Small intestine (tissue), 7 donors: ENCODE measurements around the gene CRABP2. TPM values are rescaled to one million over a fixed set of nuclear protein-coding genes. Genes with fewer than 3 reads are reported as not detected.

Source experiments
- DNase-seq, 2 donors: peaks; one replicate each; pipeline versions ENCODE4 v3.0.0 to v3.0.0-alpha.2; 2013
- FAIRE-seq: peaks from 2 replicates; lab custom pipeline; 2012; peaks lifted over from hg19 to GRCh38; lab: Jason Lieb, UNC
- H3K27ac ChIP-seq, 3 donors: one replicate each; pipeline ENCODE4 v1.5.1; 2013; ENCODE audit warnings: low read length in 2 of 3, mild to moderate bottlenecking in 2 of 3, control low read depth in 1 of 3, inconsistent platforms in 1 of 3, low read depth in 1 of 3, moderate library complexity in 1 of 3
- H3K27me3 ChIP-seq, 3 donors: one replicate each; pipeline ENCODE4 v1.6.1; 2013; ENCODE audit warnings: low read length in 3 of 3, inconsistent platforms in 1 of 3; ENCODE audit not compliant: control insufficient read depth in 3 of 3, insufficient read depth in 3 of 3
- H3K36me3 ChIP-seq, 3 donors: one replicate each; pipeline ENCODE4 v1.6.1; 2013; ENCODE audit warnings: low read length in 3 of 3, inconsistent platforms in 1 of 3, low read depth in 1 of 3, mild to moderate bottlenecking in 1 of 3, moderate library complexity in 1 of 3; ENCODE audit not compliant: control insufficient read depth in 3 of 3, insufficient read depth in 2 of 3
- H3K4me1 ChIP-seq, 3 donors: one replicate each; pipeline ENCODE4 v1.6.1; 2013; ENCODE audit warnings: low read length in 2 of 3, inconsistent platforms in 1 of 3, low read depth in 1 of 3, mild to moderate bottlenecking in 1 of 3, moderate library complexity in 1 of 3; ENCODE audit not compliant: control insufficient read depth in 3 of 3, insufficient read depth in 2 of 3
- H3K4me3 ChIP-seq, 3 donors: one replicate each; pipeline ENCODE4 v1.5.1; 2013; ENCODE audit warnings: low read length in 3 of 3, control low read depth in 1 of 3, inconsistent platforms in 1 of 3, low read depth in 1 of 3, mild to moderate bottlenecking in 1 of 3, moderate library complexity in 1 of 3
- H3K9me3 ChIP-seq, 2 donors: one replicate each; pipeline ENCODE4 v1.6.1; 2013; ENCODE audit warnings: low read depth in 1 of 2, low read length in 1 of 2; ENCODE audit not compliant: control insufficient read depth in 2 of 2, insufficient read depth in 1 of 2
- WGBS, 3 donors: extraction: QIAGEN DNeasy Blood & Tissue Kit; methylation state at CpG; one replicate each; pipeline ENCODE4 v1.1.7; 2013; 5-methylcytosine and 5-hydroxymethylcytosine counted together
- polyA plus RNA-seq, 4 donors: library from polyadenylated mRNA; stranded (reverse) in 3 of 4; unstranded in 1 of 4; fragments of 200-250 nt in 3 of 4; fragments of 120-200 nt in 1 of 4; gene quantifications; one replicate each; pipeline versions ENCODE4 v1.2.1 to v1.2.3, GENCODE V29; 2013
- donor health status: healthy with polysubstance abuse.
- donor health status: control.
- donor health status: control.
- donor health status: Bipolar disorder and iron deficiency.
- donor health status: healthy.

Gene CRABP2
- polyA plus RNA-seq, 4 donors, result 0.81 to 3.1 (median 1.4) TPM

DNA sequence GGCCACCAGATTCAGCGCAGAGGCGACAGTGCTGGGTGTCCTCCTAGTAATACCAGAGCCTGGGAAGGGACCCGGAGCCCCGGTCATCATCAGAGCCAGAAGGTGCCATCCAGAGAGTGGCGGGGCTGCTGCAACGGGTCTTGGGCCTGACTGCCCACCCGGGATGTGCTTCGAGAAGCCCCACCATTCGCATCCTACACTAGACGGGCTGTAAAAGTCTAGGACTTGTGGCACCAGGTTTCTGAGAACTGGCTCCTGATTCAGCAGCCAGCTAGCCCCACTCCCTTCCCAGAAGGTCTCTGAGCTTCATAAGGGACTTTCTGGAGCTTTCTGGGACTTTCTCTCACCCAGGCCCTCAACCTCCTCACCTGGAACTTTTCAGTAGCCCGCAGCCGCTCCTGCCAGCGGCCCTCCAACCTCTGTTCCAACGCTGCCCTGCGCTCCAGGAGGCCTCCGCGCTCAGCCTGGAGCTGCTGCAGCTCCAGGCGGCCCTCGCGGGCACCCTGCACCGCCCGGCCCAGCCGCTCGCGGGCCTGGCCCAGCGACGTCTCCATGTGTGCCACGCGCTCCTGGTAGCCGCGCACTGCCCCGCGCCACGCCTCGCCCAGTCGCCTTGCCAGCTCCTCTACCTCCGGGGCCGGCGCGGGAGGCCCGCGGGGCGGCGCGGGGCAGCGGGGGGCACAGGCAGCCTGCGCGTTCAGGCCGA is 29.1 kb downstream of the CRABP2 start:
- Histone ChIP-seq H3K36me3 (peaks cover 0 to 19% (median 0%) of the 10 kb centered on the region in 3 donors), H3K27ac (peak overlapping the region in 2 of 3 donors; percentile 19 to 62), H3K4me1 (peaks cover 0 to 31% (median 4%) of the 10 kb centered on the region in 3 donors), H3K4me3 (peak overlapping the region in 2 of 3 donors; percentile 21 to 53), H3K9me3 (no peaks in the 10 kb centered on the region), H3K27me3 (peaks cover 7 to 42% (median 8%) of the 10 kb centered on the region in 3 donors)
- no peak for DNase-seq
- WGBS, 3 donors, result 16 to 25% (median 21%) methylated on average over 48 to 49 of the region's 49 CpGs
- no peak for FAIRE-seq

DNA sequence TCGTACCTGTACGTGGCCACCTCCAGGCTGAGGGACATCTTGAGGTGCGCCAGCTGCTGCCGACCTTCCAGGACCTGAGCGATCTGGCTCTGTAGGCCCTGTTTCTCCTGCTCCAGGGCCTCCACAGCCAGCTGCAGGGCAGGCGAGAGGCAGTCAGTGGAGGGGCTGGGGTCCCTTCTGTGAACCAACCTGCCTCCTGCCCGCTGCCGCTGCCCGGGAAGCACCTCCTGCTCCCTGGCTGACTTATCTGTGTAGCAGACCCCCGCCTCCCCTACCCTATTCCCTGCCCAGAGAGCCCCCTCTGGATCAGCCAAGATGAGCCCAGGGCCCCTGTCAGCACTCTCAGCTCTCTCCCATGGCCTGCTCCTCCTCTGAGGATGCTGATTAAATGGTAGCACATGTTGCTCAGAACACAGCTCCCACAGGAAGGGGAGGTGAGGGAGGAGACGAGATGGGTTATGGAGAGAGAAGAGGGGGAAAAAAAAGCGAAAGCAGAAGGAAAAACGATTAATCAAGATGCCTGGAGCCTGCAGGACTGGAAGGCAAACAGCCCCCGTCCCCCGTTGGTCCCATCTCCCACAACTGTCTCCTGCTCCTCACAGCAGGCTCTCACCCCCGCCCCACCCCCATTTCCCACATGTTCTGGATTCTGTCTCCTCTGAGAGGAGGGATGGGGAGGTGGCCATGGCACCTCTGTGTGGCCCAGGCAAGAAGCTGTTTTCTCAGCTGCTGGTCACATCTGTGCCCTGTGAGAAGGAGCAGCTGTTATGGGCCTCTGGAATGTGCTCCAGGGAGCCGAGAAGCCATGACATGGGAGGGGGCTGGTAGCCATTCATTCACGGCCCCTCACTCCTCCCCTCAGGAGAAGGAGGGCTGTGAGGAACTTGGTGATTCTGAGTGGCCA is 29.9 kb downstream of the CRABP2 start:
- DNase-seq (peak in 1 of 2 donors; percentile 21), FAIRE-seq (no peak)
- Histone ChIP-seq H3K4me3 (peak overlapping the region in 1 of 3 donors; percentile 28), H3K27ac (peak overlapping the region in 2 of 3 donors; percentile 17 to 19), H3K4me1 (peaks cover 0 to 31% (median 4%) of the 10 kb centered on the region in 3 donors), H3K9me3 (no peaks in the 10 kb centered on the region), H3K36me3 (peaks cover 0 to 19% (median 0%) of the 10 kb centered on the region in 3 donors), H3K27me3 (peaks cover 7 to 42% (median 8%) of the 10 kb centered on the region in 3 donors)
- WGBS, 3 donors, result 59 to 74% (median 61%) methylated on average over 13 to 18 of the region's 18 CpGs

DNA sequence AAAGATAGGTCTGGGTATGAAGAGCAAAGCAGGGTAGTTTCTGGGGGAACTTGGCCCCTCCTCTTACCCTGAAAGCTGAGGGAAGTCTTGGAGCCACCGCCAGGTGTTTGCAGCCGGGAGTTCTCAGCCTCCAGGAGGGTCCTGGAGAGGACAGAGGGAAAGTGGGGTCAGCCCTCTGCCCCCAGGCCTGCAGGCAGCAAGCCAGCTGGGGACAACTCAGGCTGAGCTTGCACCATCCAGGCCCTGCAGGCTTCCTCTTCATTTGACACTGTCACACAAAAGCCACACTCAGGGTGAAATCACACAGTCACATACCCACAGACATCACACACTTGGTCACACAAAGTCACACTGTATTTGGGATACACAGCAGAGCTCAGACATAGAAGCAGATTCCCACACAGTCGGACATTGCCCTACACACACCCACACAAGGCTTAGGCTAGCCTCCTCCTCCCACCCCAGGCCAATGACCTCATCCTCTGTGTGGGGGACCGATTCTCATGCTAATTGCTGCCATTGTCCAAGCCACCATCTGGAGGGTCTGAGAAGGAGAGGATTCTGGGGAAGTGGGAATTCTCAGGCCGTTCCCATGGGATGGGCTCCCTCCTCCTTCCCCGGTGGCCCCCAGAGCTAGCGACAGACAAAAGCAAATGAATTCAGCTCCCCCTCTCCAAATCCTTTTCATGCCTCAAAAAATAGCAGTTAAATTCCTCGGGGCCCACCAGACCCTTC is 31.8 kb downstream of the CRABP2 start:
- FAIRE-seq (no peak), DNase-seq (peak in 1 of 2 donors; percentile 65)
- Histone ChIP-seq H3K36me3 (peaks cover 0 to 19% (median 0%) of the 10 kb centered on the region in 3 donors), H3K4me3 (no peak overlapping the region), H3K4me1 (peaks cover 0 to 34% (median 4%) of the 10 kb centered on the region in 3 donors), H3K9me3 (no peaks in the 10 kb centered on the region), H3K27ac (peak overlapping the region in 2 of 3 donors; percentile 13), H3K27me3 (peaks cover 7 to 33% (median 8%) of the 10 kb centered on the region in 3 donors)
- 46 to 66% (median 64%) methylated on average over 8 of the region's 8 CpGs for WGBS, 3 donors

DNA sequence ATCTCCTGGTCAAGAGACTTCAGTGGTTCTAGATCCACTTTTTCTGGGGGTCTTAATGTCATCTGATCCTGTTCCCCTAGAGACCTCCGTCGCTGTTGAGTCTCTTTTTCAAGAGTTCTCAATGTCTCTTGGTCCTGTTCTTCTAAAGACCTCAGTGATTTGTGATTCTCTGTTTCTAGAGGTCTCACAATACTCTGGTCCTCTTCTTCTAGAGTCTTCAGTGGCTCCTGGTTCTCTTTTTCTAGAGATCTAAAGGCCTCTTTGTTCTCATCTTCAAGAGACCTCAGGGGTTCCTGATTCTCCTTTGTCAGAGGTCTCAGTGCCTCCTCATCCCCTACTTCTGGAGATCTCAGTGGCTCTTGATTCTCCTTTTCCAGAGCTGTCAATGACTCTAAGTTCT is 33.6 kb downstream of the CRABP2 start:
- Histone ChIP-seq H3K36me3 (peaks cover 0 to 19% (median 0%) of the 10 kb centered on the region in 3 donors), H3K27ac (no peak overlapping the region), H3K4me3 (no peak overlapping the region), H3K4me1 (peaks cover 0 to 36% (median 6%) of the 10 kb centered on the region in 3 donors), H3K9me3 (no peaks in the 10 kb centered on the region), H3K27me3 (peaks cover 2 to 16% (median 4%) of the 10 kb centered on the region in 3 donors)
- WGBS, 3 donors, result 90 to 94% (median 93%) methylated on average over 2 of the region's 2 CpGs
- DNase-seq, result no peak
- FAIRE-seq, result no peak

DNA sequence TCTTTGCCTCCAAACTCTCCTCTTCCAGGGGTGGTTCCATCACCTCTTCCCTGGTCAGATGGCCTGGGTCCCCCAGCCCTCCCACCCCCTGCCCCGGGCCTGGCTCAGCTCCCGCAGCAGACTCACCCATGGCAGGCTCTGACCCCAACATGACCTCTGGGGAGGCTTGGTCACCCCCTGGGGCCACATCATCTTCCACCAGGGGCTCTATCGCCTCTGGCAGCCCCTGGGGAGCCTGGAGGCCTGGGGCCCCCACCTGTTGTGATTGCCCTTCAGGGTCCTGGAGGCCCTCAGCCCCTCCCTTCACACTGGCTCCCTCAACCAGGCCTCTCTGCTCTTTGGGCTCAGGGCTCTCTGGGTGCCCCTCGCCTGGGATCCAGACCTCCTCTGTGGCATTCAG is 34.6 kb downstream of the CRABP2 start:
- 63 to 80% (median 65%) methylated on average over 4 of the region's 4 CpGs for WGBS, 3 donors
- peaks cover 0 to 40% (median 6%) of the 10 kb centered on the region in 3 donors for H3K4me1 ChIP-seq
- peaks cover 0 to 8% (median 0%) of the 10 kb centered on the region in 3 donors for H3K27me3 ChIP-seq
- no peaks in the 10 kb centered on the region for H3K9me3 ChIP-seq
- H3K36me3 ChIP-seq, result peaks cover 0 to 19% (median 0%) of the 10 kb centered on the region in 3 donors
- DNase-seq (no peak), FAIRE-seq (no peak)
- no peak overlapping the region for H3K27ac ChIP-seq
- no peak overlapping the region for H3K4me3 ChIP-seq

DNA sequence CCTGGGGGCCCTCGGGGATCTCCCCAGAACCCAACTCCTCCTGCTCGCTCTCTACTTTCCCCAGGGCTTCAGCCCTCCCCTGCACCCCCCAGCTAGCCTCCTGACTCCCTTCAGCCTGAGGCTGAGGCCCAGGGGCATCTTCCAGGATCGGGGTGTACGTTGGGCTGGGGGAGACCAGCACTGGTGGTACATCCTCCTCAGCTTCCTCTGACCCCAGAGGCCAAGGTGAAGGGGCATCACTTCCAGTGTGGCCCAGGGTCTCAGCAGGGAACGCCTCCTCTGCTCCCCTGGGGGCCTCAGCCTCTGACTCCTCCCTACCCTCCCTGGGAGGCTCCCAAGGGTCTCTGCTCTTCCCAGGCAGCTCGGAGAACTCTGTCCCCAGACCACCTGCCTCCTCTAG is 35.0 kb downstream of the CRABP2 start:
- no peak for DNase-seq
- peak overlapping the region in 1 of 3 donors; percentile 8 for H3K27ac ChIP-seq
- H3K9me3 ChIP-seq, result no peaks in the 10 kb centered on the region
- WGBS, 3 donors, result 63 to 86% (median 67%) methylated on average over 6 of the region's 6 CpGs
- peaks cover 0 to 19% (median 0%) of the 10 kb centered on the region in 3 donors for H3K36me3 ChIP-seq
- peaks cover 0 to 45% (median 6%) of the 10 kb centered on the region in 3 donors for H3K4me1 ChIP-seq
- no peak overlapping the region for H3K4me3 ChIP-seq
- FAIRE-seq, result no peak
- peaks cover 0 to 3% (median 0%) of the 10 kb centered on the region in 3 donors for H3K27me3 ChIP-seq

DNA sequence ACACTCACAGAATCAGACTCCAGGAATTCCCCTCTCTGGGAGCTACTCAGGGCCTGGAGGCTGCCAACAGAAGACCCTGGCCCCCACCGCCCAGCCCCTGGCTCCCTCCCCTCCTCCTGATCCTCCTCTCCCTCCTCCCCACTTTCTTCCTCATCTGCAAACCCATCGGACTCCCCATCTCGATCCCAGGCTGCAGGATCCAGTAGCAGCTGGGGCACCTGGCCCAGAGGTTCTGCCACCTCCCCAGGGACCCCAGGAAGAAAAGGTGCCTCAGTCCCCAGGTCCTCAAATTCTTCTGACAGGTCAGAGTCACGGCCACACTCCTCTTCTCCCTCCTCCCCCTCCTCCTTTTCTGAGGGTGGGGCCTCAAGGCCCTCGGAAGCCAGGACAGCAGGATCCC is 35.6 kb downstream of the CRABP2 start:
- Histone ChIP-seq H3K27me3 (no peaks in the 10 kb centered on the region), H3K36me3 (peaks cover 0 to 19% (median 0%) of the 10 kb centered on the region in 3 donors), H3K27ac (peak overlapping the region in 1 of 3 donors; percentile 8), H3K4me1 (peaks cover 0 to 50% (median 8%) of the 10 kb centered on the region in 3 donors), H3K9me3 (no peaks in the 10 kb centered on the region), H3K4me3 (no peak overlapping the region)
- no peak for DNase-seq
- 50 to 74% (median 57%) methylated on average over 5 of the region's 5 CpGs for WGBS, 3 donors
- FAIRE-seq, result no peak
